GM21526 (cell line): Measurements from ENCODE around the gene MIER3.
A peak's percentile ranks its signal among the peaks of the same experiment; 100 is the strongest.

Source experiments
- ATAC-seq: cut with Tn5 transposase; IDR thresholded peaks from one replicate; pipeline ENCODE4 v1.9.1; 2021; ENCODE audit warnings: moderate library complexity; ENCODE audit not compliant: unreplicated experiment, low FRiP score

Gene MIER3

GRCh38 chr5:56900858-56901578 is 50.9 kb downstream of the MIER3 start:
- peak; percentile 61 for ATAC-seq

- peak; percentile 19 for ATAC-seq
Observed at GRCh38 chr5:56900395-56900794, 51.5 kb downstream of the MIER3 start.

GRCh38 chr5:56898213-56898612 is 53.7 kb downstream of the MIER3 start:
- no peak for ATAC-seq

- ATAC-seq: no peak
Observed at GRCh38 chr5:56896763-56897162, 55.2 kb downstream of the MIER3 start.

- ATAC-seq: no peak
Observed at GRCh38 chr5:56893251-56893951, 58.5 kb downstream of the MIER3 start.

- ATAC-seq: no peak
Observed at GRCh38 chr5:56881571-56881970, 70.4 kb downstream of the MIER3 start.

- ATAC-seq: no peak
Observed at GRCh38 chr5:56876327-56876726, 75.6 kb downstream of the MIER3 start.

- no peak for ATAC-seq
Observed at GRCh38 chr5:56873056-56873455, 78.9 kb downstream of the MIER3 start.

GRCh38 chr5:56871777-56872176 is 80.1 kb downstream of the MIER3 start:
- no peak for ATAC-seq
